GM23338 (cell line): ENCODE data around the gene ZNF681. TPM values are rescaled to one million over a fixed set of nuclear protein-coding genes. Genes with fewer than 3 reads are reported as not detected.

Source experiments
- ATAC-seq: fragments of 200-7000 bp; cut with Tn5 transposase; 3 replicates; pipeline ENCODE4 v1.9.1; 2020
- DNase-seq: peaks from one replicate; pipeline ENCODE4 v3.0.0-alpha.2; 2015; ENCODE audit warnings: low spot score
- H2AFZ ChIP-seq: fragments of 200-600 bp; sonication (generic); 2 replicates; pipeline ENCODE4 v1.8.0; 2016; ENCODE audit warnings: antibody characterized with exemption, mild to moderate bottlenecking, moderate library complexity
- H3F3A ChIP-seq: fragments of 200-600 bp; sonication (generic); replicated peaks from 2 replicates; pipeline ENCODE4 v1.8.0; 2017; ENCODE audit warnings: antibody characterized with exemption, mixed run types, low read depth
- H3K27ac ChIP-seq: fragments of 200-600 bp; sonication (generic); 2 replicates; pipeline ENCODE4 v1.6.1; 2016; ENCODE audit warnings: low read depth
- H3K27me3 ChIP-seq: fragments of 200-600 bp; sonication (generic); 2 replicates; pipeline ENCODE4 v1.8.0; 2016; ENCODE audit warnings: mild to moderate bottlenecking, mixed run types, moderate library complexity; ENCODE audit not compliant: insufficient read depth
- H3K36me3 ChIP-seq: fragments of 200-600 bp; sonication (generic); 2 replicates; pipeline ENCODE4 v1.8.0; 2016; ENCODE audit warnings: mild to moderate bottlenecking; ENCODE audit not compliant: insufficient read depth
- H3K4me1 ChIP-seq: fragments of 200-600 bp; sonication (generic); 2 replicates; pipeline ENCODE4 v1.8.0; 2016; ENCODE audit warnings: mild to moderate bottlenecking, moderate library complexity; ENCODE audit not compliant: insufficient read depth
- H3K4me2 ChIP-seq: fragments of 200-600 bp; sonication (generic); 2 replicates; pipeline ENCODE4 v1.7.1; 2017; ENCODE audit warnings: mixed run types
- H3K4me3 ChIP-seq: fragments of 200-600 bp; sonication (generic); 2 replicates; pipeline ENCODE4 v1.6.1; 2016; ENCODE audit warnings: mixed run types
- H3K79me2 ChIP-seq: fragments of 200-600 bp; sonication (generic); replicated peaks from 2 replicates; pipeline ENCODE4 v1.8.0; 2017; ENCODE audit warnings: mild to moderate bottlenecking; ENCODE audit not compliant: insufficient read depth
- H3K9me2 ChIP-seq: fragments of 200-600 bp; sonication (generic); 2 replicates; pipeline ENCODE4 v1.8.0; 2017; ENCODE audit not compliant: insufficient read depth
- H4K20me1 ChIP-seq: fragments of 200-600 bp; sonication (generic); replicated peaks from 2 replicates; pipeline ENCODE4 v1.8.0; 2017; ENCODE audit warnings: mild to moderate bottlenecking; ENCODE audit not compliant: insufficient read depth
- H3K27ac Mint-ChIP-seq: 2 replicates; pipeline ENCODE4 v1.8.0; 2020; ENCODE audit warnings: inconsistent platforms, mild to moderate bottlenecking, moderate library complexity, mixed read lengths
- H3K27me3 Mint-ChIP-seq: 3 replicates; pipeline ENCODE4 v1.8.0; 2022; ENCODE audit warnings: low read depth, mild to moderate bottlenecking, moderate library complexity, mixed read lengths, inconsistent platforms; ENCODE audit not compliant: insufficient read depth, poor library complexity
- H3K36me3 Mint-ChIP-seq: 3 replicates; pipeline ENCODE4 v1.8.0; 2021; ENCODE audit warnings: low read depth, mild to moderate bottlenecking, inconsistent platforms, moderate library complexity, mixed read lengths
- H3K4me1 Mint-ChIP-seq: 3 replicates; pipeline ENCODE4 v1.8.0; 2020; ENCODE audit warnings: mild to moderate bottlenecking, inconsistent platforms, mixed read lengths
- H3K4me3 Mint-ChIP-seq: 3 replicates; pipeline ENCODE4 v1.8.0; 2021; ENCODE audit warnings: moderate library complexity, mild to moderate bottlenecking, inconsistent platforms, mixed read lengths
- H3K9me3 Mint-ChIP-seq: 3 replicates; pipeline ENCODE4 v1.8.0; 2020; ENCODE audit warnings: moderate library complexity, mild to moderate bottlenecking, inconsistent platforms, mixed read lengths
- CREB1 ChIP-seq: fragments of 250-450 bp; sonication (Bioruptor Pico); IDR thresholded peaks from 2 replicates; pipeline ENCODE4 v1.5.0; 2020; ENCODE audit warnings: low read depth, mild to moderate bottlenecking, moderate library complexity
- CTCF ChIP-seq, 2 experiments: fragments of 200-600 bp in 1 of 2; sonication (generic) in 1 of 2; conservative IDR thresholded peaks; 2 replicates each; pipeline versions ENCODE4 v1.5.1 to v1.6.1; 2016 to 2017; ENCODE audit warnings: antibody characterized with exemption in 2 of 2, low read depth in 2 of 2, mild to moderate bottlenecking in 2 of 2, moderate library complexity in 1 of 2
- ETS1 ChIP-seq: IDR thresholded peaks from 2 replicates; pipeline ENCODE4 v1.6.1; 2016; ENCODE audit warnings: antibody characterized with exemption
- EZH2 ChIP-seq: fragments of 200-600 bp; sonication (generic); IDR thresholded peaks from one replicate; pipeline ENCODE4 v1.8.0; 2017; ENCODE audit warnings: antibody characterized with exemption, mild to moderate bottlenecking, low read depth; ENCODE audit not compliant: unreplicated experiment
- EZH2phosphoT487 ChIP-seq: fragments of 200-600 bp; sonication (generic); IDR thresholded peaks from one replicate; pipeline ENCODE4 v1.8.1; 2018; ENCODE audit warnings: antibody characterized with exemption; ENCODE audit not compliant: unreplicated experiment
- JUNB ChIP-seq: IDR thresholded peaks from one replicate; pipeline ENCODE4 v1.6.1; 2016; ENCODE audit warnings: antibody characterized with exemption; ENCODE audit not compliant: unreplicated experiment
- NANOG ChIP-seq: IDR thresholded peaks from 2 replicates; pipeline ENCODE4 v1.6.1; 2016; ENCODE audit warnings: antibody characterized with exemption, borderline replicate concordance
- POLR2AphosphoS5 ChIP-seq: IDR thresholded peaks from 2 replicates; pipeline ENCODE4 v1.6.1; 2016; ENCODE audit warnings: antibody characterized with exemption, low read depth
- REST ChIP-seq: IDR thresholded peaks from one replicate; pipeline ENCODE4 v1.6.1; 2018; ENCODE audit warnings: antibody characterized with exemption; ENCODE audit not compliant: unreplicated experiment
- STAT1 ChIP-seq: IDR thresholded peaks from one replicate; pipeline ENCODE4 v1.6.1; 2016; ENCODE audit warnings: antibody characterized with exemption; ENCODE audit not compliant: unreplicated experiment
- ZNF114 ChIP-seq: fragments of 250-450 bp; sonication (Bioruptor Pico); IDR thresholded peaks from 2 replicates; pipeline ENCODE4 v1.5.0; 2020; ENCODE audit warnings: mild to moderate bottlenecking, moderate library complexity
- ZNF331 ChIP-seq: fragments of 250-450 bp; sonication (Bioruptor Pico); IDR thresholded peaks from 2 replicates; pipeline ENCODE4 v1.5.0; 2020; ENCODE audit warnings: low read depth, mild to moderate bottlenecking, moderate library complexity
- ZNF462 ChIP-seq: fragments of 250-450 bp; sonication (Bioruptor Pico); IDR thresholded peaks from 2 replicates; pipeline ENCODE4 v1.5.0; 2020; ENCODE audit warnings: mild to moderate bottlenecking, moderate library complexity
- polyA plus RNA-seq: library from polyadenylated mRNA; unstranded; fragments of >200 nt; fragmentation: Nextera tagmentation; extraction: Ambion mirVana; gene quantifications from 2 replicates; pipeline ENCODE4 v1.2.1, GENCODE V29; 2016
- total RNA-seq: library from RNA; depleted of rRNA; stranded (reverse); fragments of >200 nt; shearing (Covaris generic); gene quantifications from 2 replicates; pipeline ENCODE4 v1.2.3, GENCODE V29; 2014

Gene ZNF681
- total and polyA plus RNA-seq, 2 experiments from 2014 or later = 9.4 to 25.1 TPM

GRCh38 chr19:23804676-23805075 lies 46.0 kb upstream of the ZNF681 start:
- Histone ChIP-seq H3K27me3 (no peaks in the 10 kb centered on the region), H3K9me2 (no peaks in the 10 kb centered on the region), H3K4me3 (no peak overlapping the region), H3K79me2 (peaks cover 83% of the 10 kb centered on the region), H3K36me3 (peaks cover 6% of the 10 kb centered on the region; the same call in 1 of the 2 replicates), H3F3A (no peaks in the 10 kb centered on the region), H3K4me2 (no peak overlapping the region), H3K4me1 (0 out of 2 replicates have a peak, but pooled peaks cover 7% of the 10 kb centered on the region), H2AFZ (no peak overlapping the region), H4K20me1 (peaks cover 35% of the 10 kb centered on the region), H3K27ac (no peak overlapping the region)
- H3K27me3 Mint-ChIP-seq = no peaks in the 10 kb centered on the region
- no peak overlapping the region for H3K4me3 Mint-ChIP-seq
- no peak overlapping the region for H3K27ac Mint-ChIP-seq
- peaks cover 41% of the 10 kb centered on the region for H3K36me3 Mint-ChIP-seq
- no peaks in the 10 kb centered on the region; the same call in 2 of the 3 replicates for H3K4me1 Mint-ChIP-seq
- no peaks in the 10 kb centered on the region for H3K9me3 Mint-ChIP-seq
- no peak for DNase-seq
- no peak for TF ChIP-seq NANOG
- TF ChIP-seq ZNF462 (CRISPR knock-in tag) = no peak
- TF ChIP-seq CREB1 (CRISPR knock-in tag) = no peak
- TF ChIP-seq EZH2 = no peak
- no peak for TF ChIP-seq POLR2AphosphoS5
- no peak for TF ChIP-seq EZH2phosphoT487
- TF ChIP-seq CTCF (conservative IDR thresholded peaks at IDR 0.05; ENCODE audit: low read depth in 2 of 2) = no peak
- no peak for TF ChIP-seq ZNF331 (CRISPR knock-in tag)
- TF ChIP-seq JUNB = no peak
- TF ChIP-seq STAT1 = no peak
- TF ChIP-seq ZNF114 (CRISPR knock-in tag) = no peak
- no peak for TF ChIP-seq REST
- TF ChIP-seq ETS1 = no peak
- ATAC-seq = no peak
